ENCODE measurements around the gene ASXL1.
"Not testable (repeated sequence)": the region's sequence is repeated elsewhere in the genome, so short reads cannot be mapped to it uniquely, and the experiment has no call there.

ASXL1 gene

GRCh38 chr20:32320305-32320704 lies 37.8 kb upstream of the ASXL1 start:
- DNase-seq (ENCODE audit: extremely low read depth, low read depth), result no peak
- TF ChIP-seq CTCF (IDR thresholded peaks at IDR 0.05; ENCODE audit: low read depth, low read length), result no peak

DNA sequence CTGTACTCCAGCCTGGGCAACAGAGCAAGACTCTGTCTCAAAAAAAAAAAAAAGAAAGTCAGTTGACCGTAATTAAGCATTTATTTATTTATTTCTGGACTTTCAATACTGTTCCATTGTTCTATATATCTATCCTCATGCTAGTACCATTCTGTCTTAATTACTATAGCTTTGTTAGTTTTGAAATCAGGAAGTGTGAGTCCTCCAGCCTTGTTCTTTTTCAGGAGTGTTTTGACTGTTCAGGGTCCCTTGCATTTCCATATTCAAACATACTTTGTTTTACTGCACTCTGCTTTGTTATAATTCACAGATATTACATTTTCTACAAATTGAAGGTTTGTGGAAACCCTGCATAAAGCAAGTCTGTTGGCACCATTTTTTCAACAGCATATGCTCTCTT lies 36.7 kb upstream of the ASXL1 start:
- no peak for DNase-seq (ENCODE audit: extremely low read depth, low read depth)
- TF ChIP-seq CTCF (IDR thresholded peaks at IDR 0.05; ENCODE audit: low read depth, low read length), result no peak

DNA sequence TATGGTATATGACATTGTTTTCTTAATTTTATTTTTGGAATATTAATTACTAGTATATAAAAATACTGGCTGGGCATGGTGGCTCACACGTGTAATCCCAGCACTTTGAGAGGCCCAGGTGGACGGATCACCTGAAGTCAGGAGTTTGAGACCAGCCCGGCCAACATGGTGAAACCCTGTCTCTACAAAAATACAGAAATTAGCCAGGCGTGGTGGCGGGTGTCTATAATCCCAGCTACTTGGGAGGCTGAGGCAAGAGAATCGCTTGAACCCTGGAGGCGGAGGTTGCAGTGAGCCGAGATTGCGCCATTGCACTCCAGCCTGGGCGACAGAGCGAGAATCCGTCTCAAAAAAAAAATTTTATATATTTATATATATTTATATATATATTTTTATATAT lies 35.9 kb upstream of the ASXL1 start:
- DNase-seq (ENCODE audit: extremely low read depth, low read depth), result not testable (repeated sequence)

GRCh38 chr20:32323761-32324160 lies 34.4 kb upstream of the ASXL1 start:
- DNase-seq (ENCODE audit: extremely low read depth, low read depth), result not testable (repeated sequence)

GRCh38 chr20:32325706-32326503 lies 32.2 kb upstream of the ASXL1 start:
- no peak for DNase-seq (ENCODE audit: extremely low read depth, low read depth)
- no peak for TF ChIP-seq CTCF (IDR thresholded peaks at IDR 0.05; ENCODE audit: low read depth, low read length)

GRCh38 chr20:32326504-32326845 lies 31.7 kb upstream of the ASXL1 start:
- no peak for TF ChIP-seq CTCF (IDR thresholded peaks at IDR 0.05; ENCODE audit: low read depth, low read length)
- DNase-seq (ENCODE audit: extremely low read depth, low read depth), result no peak

- TF ChIP-seq CTCF (IDR thresholded peaks at IDR 0.05; ENCODE audit: low read depth, low read length), result no peak
- no peak for DNase-seq (ENCODE audit: extremely low read depth, low read depth)
Measured at GRCh38 chr20:32327087-32327681, 30.9 kb upstream of the ASXL1 start.

GRCh38 chr20:32329817-32330554 lies 28.1 kb upstream of the ASXL1 start:
- no peak for DNase-seq (ENCODE audit: extremely low read depth, low read depth)
- no peak for TF ChIP-seq CTCF (IDR thresholded peaks at IDR 0.05; ENCODE audit: low read depth, low read length)

Data from AG09319 (cell line).